ENCODE results near the gene ZBTB25. TPM values are rescaled to one million over a fixed set of nuclear protein-coding genes. Genes with fewer than 3 reads are reported as not detected.

Gene ZBTB25
- polyA plus RNA-seq, 1 of the 3 experiments (the other 2 are of a cell fraction), result 4.5 TPM

- TF ChIP-seq SIN3A (IDR thresholded peaks at IDR 0.05; ENCODE audit: borderline replicate concordance, low read depth, low read length) (peak; percentile 16; the same call in 1 of the 2 replicates), MEF2A (IDR thresholded peaks at IDR 0.05; ENCODE audit: borderline replicate concordance, low read depth) (no peak), FOXJ3 (CRISPR knock-in tag; IDR thresholded peaks at IDR 0.05) (no peak), RFX5 (IDR thresholded peaks at IDR 0.05; ENCODE audit: low read length) (peak; percentile 64; the same call in 1 of the 2 replicates), PBX3 (IDR thresholded peaks at IDR 0.05) (peak; percentile 99), JUND (IDR thresholded peaks at IDR 0.05) (no peak), RCOR1 (IDR thresholded peaks at IDR 0.05; ENCODE audit: low read length) (no peak; the same call in 1 of the 2 replicates), EP300 (IDR thresholded peaks at IDR 0.05; ENCODE audit: borderline replicate concordance in 1 of 2, low read depth in 1 of 2, low read length in 1 of 2) (no peak), RAD21 (IDR thresholded peaks at IDR 0.05; ENCODE audit: low read length) (peak; percentile 64), RXRA (IDR thresholded peaks at IDR 0.05; ENCODE audit: borderline replicate concordance, low read depth) (no peak), FOXM1 (IDR thresholded peaks at IDR 0.05; ENCODE audit: low read depth) (no peak), FOSL2 (IDR thresholded peaks at IDR 0.05; ENCODE audit: borderline replicate concordance, low read depth) (no peak)
Measured at GRCh38 chr14:64540208-64541202, 36.9 kb upstream of the ZBTB25 start, which contains the start of gene HSPA2 (continued).

GRCh38 chr14:64536488-64537245 is 33.0 kb upstream of the ZBTB25 start:
- CTCF ChIA-PET, result interaction anchor here (1.0 to 1.4 kb wide), 3 partner anchors 26 to 356 kb away, joined by 3 to 6 read pairs (median 4); no protein-coding TSS in a partner anchor
- TF ChIP-seq NRF1 (IDR thresholded peaks at IDR 0.05; ENCODE audit: low read depth, low read length) (no peak), USF1 (IDR thresholded peaks at IDR 0.05; ENCODE audit: borderline replicate concordance, low read depth) (no peak), FOSL2 (IDR thresholded peaks at IDR 0.05; ENCODE audit: borderline replicate concordance, low read depth) (no peak), CHD2 (IDR thresholded peaks at IDR 0.05; ENCODE audit: low read length, partially characterized antibody) (no peak), RAD21 (IDR thresholded peaks at IDR 0.05; ENCODE audit: low read length) (no peak)
- no peak overlapping the region for H3K27ac ChIP-seq (ENCODE audit: low read depth in 2 of 2, low read length in 1 of 2)

More at GRCh38 chr14:64536488-64537245, 33.0 kb upstream of the ZBTB25 start:
- no peak overlapping the region for H3K4me3 ChIP-seq (ENCODE audit: low read depth in 2 of 2, low read length in 1 of 2)
- no peaks in the 10 kb centered on the region for H3K9me2 ChIP-seq
- H3K4me1 ChIP-seq (ENCODE audit: control insufficient read depth in 1 of 2, insufficient read depth in 2 of 2, low read depth in 1 of 2, low read length in 1 of 2), result peaks cover 0 to 5% of the 10 kb centered on the region in 2 experiments; a peak in 1 of 4 replicates
- no peak overlapping the region for H3K4me2 ChIP-seq
- WGBS (ENCODE audit: low lambda C conversion rate), result 76% methylated on average over 4 of the region's 4 CpGs
- no peaks in the 10 kb centered on the region for H4K20me1 ChIP-seq (ENCODE audit: insufficient read depth)
- H3K9me3 ChIP-seq, result no peaks in the 10 kb centered on the region
- no peak for DNase-seq
- POLR2A ChIA-PET, result interaction anchor here (0.6 kb wide), 1 partner anchor 17 kb away, joined by 3 read pairs; no protein-coding TSS in a partner anchor
- H3F3A ChIP-seq (replicated peaks; ENCODE audit: insufficient read depth), result peaks cover 41% of the 10 kb centered on the region
- no peaks in the 10 kb centered on the region for H3K79me2 ChIP-seq (ENCODE audit: insufficient read depth)
- H3K36me3 ChIP-seq (replicated peaks in 1 of 2; ENCODE audit: control insufficient read depth in 1 of 2, insufficient read depth in 2 of 2, low read length in 1 of 2), result peaks cover 0 to 2% of the 10 kb centered on the region in 2 experiments
- H3K9ac ChIP-seq, result no peak overlapping the region
- no peak overlapping the region for H2AFZ ChIP-seq (ENCODE audit: low read depth)
- no peaks in the 10 kb centered on the region for H3K27me3 ChIP-seq (ENCODE audit: insufficient read depth)

Data from SK-N-SH (cell line).